Measurements from ENCODE around the gene BMPR1B. TPM values are rescaled to one million over a fixed set of nuclear protein-coding genes. Genes with fewer than 3 reads are reported as not detected.

The BMPR1B gene
- total RNA-seq, 1 donor from 2014 or later, result 26.8 TPM

- H3K4me1 Mint-ChIP-seq, result peaks cover 27% of the 10 kb centered on the region
- H3K36me3 Mint-ChIP-seq (ENCODE audit: low read depth), result peaks cover 7% of the 10 kb centered on the region
- peaks cover 5% of the 10 kb centered on the region for H3K27me3 Mint-ChIP-seq (ENCODE audit: low read depth)
- H3K9me3 Mint-ChIP-seq, result no peaks in the 10 kb centered on the region
- TF ChIP-seq, protein P1, sequence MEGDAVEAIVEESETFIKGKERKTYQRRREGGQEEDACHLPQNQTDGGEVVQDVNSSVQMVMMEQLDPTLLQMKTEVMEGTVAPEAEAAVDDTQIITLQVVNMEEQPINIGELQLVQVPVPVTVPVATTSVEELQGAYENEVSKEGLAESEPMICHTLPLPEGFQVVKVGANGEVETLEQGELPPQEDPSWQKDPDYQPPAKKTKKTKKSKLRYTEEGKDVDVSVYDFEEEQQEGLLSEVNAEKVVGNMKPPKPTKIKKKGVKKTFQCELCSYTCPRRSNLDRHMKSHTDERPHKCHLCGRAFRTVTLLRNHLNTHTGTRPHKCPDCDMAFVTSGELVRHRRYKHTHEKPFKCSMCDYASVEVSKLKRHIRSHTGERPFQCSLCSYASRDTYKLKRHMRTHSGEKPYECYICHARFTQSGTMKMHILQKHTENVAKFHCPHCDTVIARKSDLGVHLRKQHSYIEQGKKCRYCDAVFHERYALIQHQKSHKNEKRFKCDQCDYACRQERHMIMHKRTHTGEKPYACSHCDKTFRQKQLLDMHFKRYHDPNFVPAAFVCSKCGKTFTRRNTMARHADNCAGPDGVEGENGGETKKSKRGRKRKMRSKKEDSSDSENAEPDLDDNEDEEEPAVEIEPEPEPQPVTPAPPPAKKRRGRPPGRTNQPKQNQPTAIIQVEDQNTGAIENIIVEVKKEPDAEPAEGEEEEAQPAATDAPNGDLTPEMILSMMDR (conservative IDR thresholded peaks at IDR 0.05), result no peak
- H3K27ac Mint-ChIP-seq (ENCODE audit: unreplicated experiment), result no peak overlapping the region
- no peak for DNase-seq (ENCODE audit: low read depth, low spot score)
- no peak overlapping the region for H3K4me3 Mint-ChIP-seq
Observed at GRCh38 chr4:95188701-95189370, 431.1 kb downstream of the BMPR1B start.

GRCh38 chr4:95190751-95191436 is 433.1 kb downstream of the BMPR1B start:
- peaks cover 3% of the 10 kb centered on the region for H3K36me3 Mint-ChIP-seq (ENCODE audit: low read depth)
- no peak overlapping the region for H3K27ac Mint-ChIP-seq (ENCODE audit: unreplicated experiment)
- DNase-seq (ENCODE audit: low read depth, low spot score), result peak; percentile 18
- H3K4me3 Mint-ChIP-seq, result no peak overlapping the region
- peaks cover 7% of the 10 kb centered on the region for H3K27me3 Mint-ChIP-seq (ENCODE audit: low read depth)
- TF ChIP-seq, protein P1 (conservative IDR thresholded peaks at IDR 0.05), result no peak
- peaks cover 26% of the 10 kb centered on the region for H3K4me1 Mint-ChIP-seq
- H3K9me3 Mint-ChIP-seq, result no peaks in the 10 kb centered on the region

DNA sequence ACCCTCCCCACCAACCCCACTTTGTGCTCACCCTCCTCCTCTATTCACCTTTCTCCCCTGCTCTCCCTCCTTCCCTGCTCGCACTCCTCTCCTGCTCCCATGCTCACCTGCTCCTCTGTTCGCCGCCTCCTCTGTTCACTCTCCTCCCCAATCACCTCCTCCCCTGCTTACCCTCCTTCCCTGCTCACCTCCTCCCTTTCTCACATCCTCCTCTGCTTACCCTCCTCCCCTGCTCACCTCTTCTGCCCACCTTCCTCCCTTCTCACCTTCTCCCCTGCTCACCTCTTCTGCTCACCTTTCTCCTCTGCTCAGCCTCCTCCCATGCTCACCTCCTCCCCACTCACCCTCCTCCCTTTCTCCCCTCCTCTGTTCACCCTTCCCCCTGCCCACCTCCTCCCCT is 433.8 kb downstream of the BMPR1B start:
- Mint-ChIP-seq H3K27me3 (ENCODE audit: low read depth) (peaks cover 7% of the 10 kb centered on the region), H3K4me1 (peaks cover 26% of the 10 kb centered on the region), H3K27ac (ENCODE audit: unreplicated experiment) (no peak overlapping the region), H3K36me3 (ENCODE audit: low read depth) (peaks cover 3% of the 10 kb centered on the region), H3K4me3 (no peak overlapping the region), H3K9me3 (no peaks in the 10 kb centered on the region)
- TF ChIP-seq, protein P1 (conservative IDR thresholded peaks at IDR 0.05), result no peak
- no peak for DNase-seq (ENCODE audit: low read depth, low spot score)

- peaks cover 22% of the 10 kb centered on the region for H3K4me1 Mint-ChIP-seq
- no peak overlapping the region for H3K4me3 Mint-ChIP-seq
- H3K27me3 Mint-ChIP-seq (ENCODE audit: low read depth), result peaks cover 7% of the 10 kb centered on the region
- H3K36me3 Mint-ChIP-seq (ENCODE audit: low read depth), result peaks cover 3% of the 10 kb centered on the region
- peak overlapping the region; percentile 40 for H3K27ac Mint-ChIP-seq (ENCODE audit: unreplicated experiment)
- TF ChIP-seq, protein P1 (conservative IDR thresholded peaks at IDR 0.05), result no peak
- H3K9me3 Mint-ChIP-seq, result peaks cover 2% of the 10 kb centered on the region
- no peak for DNase-seq (ENCODE audit: low read depth, low spot score)
Observed at GRCh38 chr4:95193391-95194224, 435.9 kb downstream of the BMPR1B start.

GRCh38 chr4:95197353-95197752 is 439.6 kb downstream of the BMPR1B start:
- TF ChIP-seq, protein P1 (conservative IDR thresholded peaks at IDR 0.05), result no peak
- H3K4me1 Mint-ChIP-seq, result peaks cover 21% of the 10 kb centered on the region
- peaks cover 2% of the 10 kb centered on the region for H3K9me3 Mint-ChIP-seq
- no peak overlapping the region for H3K4me3 Mint-ChIP-seq
- H3K27me3 Mint-ChIP-seq (ENCODE audit: low read depth), result peaks cover 7% of the 10 kb centered on the region
- DNase-seq (ENCODE audit: low read depth, low spot score), result no peak
- no peak overlapping the region for H3K27ac Mint-ChIP-seq (ENCODE audit: unreplicated experiment)
- H3K36me3 Mint-ChIP-seq (ENCODE audit: low read depth), result no peaks in the 10 kb centered on the region

Measured in neural crest cell (in vitro differentiated cells).